Activated CD4-positive, alpha-beta T cell treated with anti-CD3 and anti-CD28 coated beads, Interleukin-2, amount 50 U/mL, for 4 hours (primary cell): ENCODE data around the gene GAL.
"Not testable (repeated sequence)": the region's sequence is repeated elsewhere in the genome, so short reads cannot be mapped to it uniquely, and the experiment has no call there.

Experiments used
- DNase-seq, 2 experiments: peaks; one replicate each; pipeline ENCODE4 v3.0.0-alpha.2; 2020

Gene GAL, protein sequence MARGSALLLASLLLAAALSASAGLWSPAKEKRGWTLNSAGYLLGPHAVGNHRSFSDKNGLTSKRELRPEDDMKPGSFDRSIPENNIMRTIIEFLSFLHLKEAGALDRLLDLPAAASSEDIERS

GRCh38 chr11:68684385-68685356 is at the start of gene GAL:
TSS of gene GAL (plus strand) at chr11:68684544. CDS start at chr11:68684924, 380 bp downstream.
- no peak for DNase-seq

DNA sequence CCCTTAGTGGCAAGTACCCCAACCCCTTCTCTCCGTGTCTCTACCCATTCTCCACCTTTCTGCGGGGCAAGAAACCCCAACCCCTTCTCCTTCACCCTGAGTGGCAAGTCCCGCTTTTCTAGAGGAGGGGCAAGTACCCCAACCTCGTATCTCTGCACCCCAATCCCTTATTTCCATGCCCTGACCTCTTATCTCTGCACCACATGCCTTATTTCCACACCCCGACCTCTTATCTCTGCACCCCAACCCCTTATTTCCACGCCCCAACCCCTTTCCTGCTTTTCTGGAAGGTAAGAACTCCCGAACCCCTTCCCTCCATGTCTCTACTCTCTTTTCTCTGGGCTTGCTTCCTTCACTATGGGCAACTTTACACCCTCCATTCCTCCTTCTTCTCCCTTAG is 49.7 kb upstream of the GAL start:
- not testable (repeated sequence) for DNase-seq

- DNase-seq = not testable (repeated sequence)
Measured at GRCh38 chr11:68635172-68635571, 49.2 kb upstream of the GAL start.

DNA sequence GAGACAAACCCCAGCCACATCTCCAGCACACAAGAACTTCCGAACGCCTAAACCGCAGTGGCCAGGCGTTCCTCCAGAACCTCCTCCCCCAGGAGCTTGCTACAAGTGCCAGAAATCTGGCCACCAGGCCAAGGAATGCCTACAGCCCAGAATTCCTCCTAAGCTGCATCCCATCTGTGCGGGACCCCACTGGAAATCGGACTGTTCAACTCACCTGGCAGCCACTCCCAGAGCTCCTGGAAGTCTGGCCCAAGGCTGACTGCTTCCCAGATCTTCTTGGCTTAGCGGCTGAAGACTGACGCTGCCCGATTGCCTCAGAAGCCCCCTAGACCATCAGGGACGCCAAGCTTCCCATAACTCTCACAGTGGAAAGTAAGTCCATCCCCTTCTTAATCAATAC is 48.5 kb upstream of the GAL start:
- DNase-seq = not testable (repeated sequence)

DNA sequence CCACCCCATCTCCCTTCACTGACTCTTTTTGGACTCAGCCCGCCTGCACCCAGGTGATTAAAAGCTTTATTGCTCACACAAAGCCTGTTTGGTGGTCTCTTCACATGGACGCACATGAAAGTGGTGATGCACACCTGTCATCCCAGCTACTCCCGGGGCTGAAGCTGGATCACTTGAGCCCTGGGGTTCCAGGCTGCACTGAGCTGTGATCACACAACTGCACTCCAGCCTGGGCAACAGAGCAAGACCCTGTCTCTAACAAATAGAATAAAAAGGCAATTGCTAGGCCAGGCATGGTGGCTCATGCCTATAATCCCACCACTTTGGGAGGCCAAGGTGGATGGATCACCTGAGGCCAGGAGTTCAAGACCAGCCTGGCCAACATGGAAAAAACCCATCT is 45.0 kb upstream of the GAL start:
- DNase-seq = not testable (repeated sequence)

GRCh38 chr11:68641880-68642279 is 42.5 kb upstream of the GAL start:
- DNase-seq = no peak

- DNase-seq = no peak
Measured at GRCh38 chr11:68643585-68643984, 40.8 kb upstream of the GAL start.

GRCh38 chr11:68646832-68647231 is 37.5 kb upstream of the GAL start:
- DNase-seq = no peak

GRCh38 chr11:68649851-68650555 is 34.3 kb upstream of the GAL start:
- DNase-seq = no peak

DNA sequence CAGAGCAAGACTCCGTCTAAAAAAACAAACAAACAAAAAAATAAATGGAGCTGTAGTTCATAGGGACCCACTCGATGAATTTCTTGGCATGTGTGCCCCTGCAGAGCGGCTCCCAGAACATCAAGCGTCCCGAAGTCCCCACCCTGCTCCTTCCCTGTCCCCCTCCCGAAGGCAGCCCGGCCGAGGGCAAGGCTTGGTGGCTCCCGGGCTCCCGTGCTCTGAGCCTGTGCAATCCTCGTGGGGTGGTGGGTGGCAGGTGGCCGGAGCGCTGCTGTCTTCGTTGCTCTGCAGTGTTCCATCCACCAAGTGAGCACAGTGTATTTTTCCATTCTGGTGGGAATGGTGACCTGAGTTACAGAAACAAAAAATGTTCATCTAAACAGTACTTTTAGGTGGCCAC is 33.5 kb upstream of the GAL start:
- no peak for DNase-seq

DNA sequence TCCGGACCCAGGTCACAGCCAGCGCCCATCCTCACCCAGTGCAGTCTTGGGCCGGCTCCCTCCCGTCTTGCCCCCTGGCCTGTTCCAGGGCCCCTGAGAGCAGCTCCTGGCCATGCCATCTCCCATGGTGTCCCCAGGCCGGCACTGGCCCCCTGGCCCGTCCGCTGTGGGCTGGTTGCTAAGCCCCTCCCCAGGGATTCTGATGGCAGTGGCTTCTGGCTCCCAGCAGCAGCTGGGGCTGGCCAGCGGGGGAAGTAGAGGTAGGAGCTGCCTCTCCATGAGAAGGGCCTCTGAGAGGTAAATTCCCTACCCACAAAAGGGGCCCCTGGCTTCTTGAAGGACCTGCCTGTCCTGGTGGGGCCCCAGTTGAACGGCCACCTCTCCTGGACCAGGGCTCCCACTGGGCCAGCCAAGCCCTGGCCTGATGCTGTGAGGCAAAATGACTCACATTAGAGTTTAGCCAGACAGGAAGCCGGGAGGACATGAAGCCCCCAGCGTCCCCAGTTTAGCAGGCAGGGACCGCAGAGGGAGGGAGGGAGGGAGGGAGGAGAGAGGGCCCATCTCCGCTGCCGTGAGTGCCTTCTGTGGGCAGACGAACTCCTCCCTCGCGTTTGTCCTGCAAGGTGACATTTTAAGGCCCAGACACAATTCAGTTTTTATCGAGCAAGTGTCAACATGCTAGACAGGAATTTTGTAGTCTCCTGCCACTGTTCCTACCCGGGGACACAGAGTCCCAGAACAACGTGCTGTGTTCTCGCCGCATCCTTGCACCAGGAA is 32.9 kb upstream of the GAL start:
- DNase-seq = no peak

GRCh38 chr11:68651985-68652682 is 32.2 kb upstream of the GAL start:
- no peak for DNase-seq

GRCh38 chr11:68652683-68653156 is 31.6 kb upstream of the GAL start:
- DNase-seq = no peak

DNA sequence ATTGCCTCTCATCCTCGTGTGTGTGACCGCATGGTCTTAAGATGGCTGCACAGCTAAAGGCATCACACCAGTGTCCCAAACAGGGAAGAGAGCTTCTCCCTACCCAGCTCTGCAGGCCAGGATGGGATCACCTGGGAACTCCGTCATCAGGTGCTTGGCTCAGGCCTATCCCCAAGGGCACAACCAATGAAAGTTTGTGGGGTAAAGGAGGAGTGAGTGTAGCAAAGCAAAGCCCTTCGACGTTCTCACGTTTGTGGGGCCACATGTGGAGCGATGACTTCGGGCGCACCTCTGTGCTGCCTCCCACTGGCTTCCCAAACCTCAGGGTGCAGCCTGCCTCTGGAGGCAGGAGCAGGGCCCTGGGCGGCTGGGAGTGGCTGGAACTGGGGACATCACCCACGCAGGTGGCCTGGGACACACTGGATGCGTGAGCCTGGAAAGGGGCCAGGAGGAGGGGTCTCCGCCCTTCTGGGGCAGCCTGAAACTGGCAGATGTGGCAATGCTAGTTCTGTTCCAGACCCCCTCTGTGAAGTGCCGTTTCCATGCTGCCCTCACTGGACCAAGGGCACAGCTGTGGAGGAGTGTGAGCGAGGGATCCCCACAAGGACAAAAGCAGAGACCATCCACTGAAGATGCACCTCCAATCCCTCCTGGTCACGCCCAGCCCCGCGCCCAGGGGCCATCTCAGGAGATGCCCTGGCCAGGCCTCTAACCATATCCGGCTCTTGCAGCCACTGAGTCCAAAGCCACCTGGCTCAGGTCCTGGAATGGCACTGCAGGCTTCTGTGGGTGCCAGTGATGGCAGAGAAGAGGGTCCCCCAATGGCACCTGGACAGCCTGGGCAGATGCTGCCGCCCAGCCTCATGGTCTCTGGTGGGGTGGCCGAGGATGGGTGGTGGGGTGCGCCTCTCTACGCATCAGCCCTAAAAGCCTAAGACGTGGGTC is 30.6 kb upstream of the GAL start:
- DNase-seq = no peak

GRCh38 chr11:68654978-68655377 is 29.4 kb upstream of the GAL start:
- DNase-seq = no peak

- no peak for DNase-seq
Measured at GRCh38 chr11:68655406-68655805, 28.9 kb upstream of the GAL start.

GRCh38 chr11:68655806-68656205 is 28.5 kb upstream of the GAL start:
- no peak for DNase-seq

DNA sequence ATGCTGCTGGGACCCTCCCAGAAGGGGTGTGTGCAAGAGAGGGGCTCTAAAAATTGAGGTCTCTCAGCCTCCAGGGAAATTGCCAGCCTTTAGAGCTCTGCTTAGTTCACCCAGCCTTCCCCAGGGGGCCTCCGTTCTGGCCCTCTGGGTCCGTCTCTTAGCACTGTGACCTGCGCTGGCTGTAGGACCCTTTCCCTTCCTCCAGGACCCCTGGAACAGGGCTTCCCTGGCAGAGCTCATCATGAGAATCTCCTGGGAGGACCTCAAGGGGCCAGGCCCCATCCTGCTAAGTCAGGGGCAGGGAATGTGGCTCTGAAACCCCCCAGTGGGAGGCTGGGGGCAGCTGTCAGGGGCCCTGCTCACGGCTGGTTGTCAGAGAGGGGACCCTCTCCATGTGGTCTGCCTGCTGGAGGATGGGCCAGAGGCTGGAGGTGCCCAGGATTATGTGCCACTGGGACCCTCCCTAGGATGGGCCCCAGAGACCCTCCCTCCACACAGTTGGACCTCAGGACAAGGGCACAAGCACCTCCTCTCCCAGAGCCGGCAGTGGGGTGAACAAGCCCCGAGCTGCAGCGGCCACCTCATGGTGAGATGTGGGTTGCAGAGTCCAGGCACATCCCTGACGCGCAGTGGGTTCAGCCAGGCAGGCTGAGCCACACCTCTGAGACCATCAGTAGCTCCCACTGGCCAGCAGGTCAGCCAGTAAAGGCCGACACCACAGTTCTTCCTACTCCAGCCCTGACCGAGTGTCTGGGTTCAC is 27.1 kb upstream of the GAL start:
- DNase-seq = no peak

DNA sequence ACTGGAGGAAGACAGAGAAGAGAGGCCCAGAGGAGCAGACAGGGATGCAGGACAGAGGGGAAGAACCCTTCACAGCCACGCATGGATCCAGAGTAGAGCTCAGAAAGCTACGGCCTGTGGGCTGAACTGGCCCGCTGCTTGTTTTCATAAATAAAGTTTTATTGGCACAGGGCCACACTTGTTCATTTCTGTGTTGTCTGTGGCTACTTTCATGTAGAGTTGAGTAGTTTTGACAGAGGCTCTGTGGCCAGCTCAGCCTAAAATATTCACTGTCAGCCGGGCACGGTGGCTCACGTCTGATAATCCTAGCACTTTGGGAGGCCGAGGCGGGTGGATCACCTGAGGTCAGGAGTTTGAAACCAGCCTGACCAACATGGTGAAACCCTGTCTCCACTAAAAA is 26.2 kb upstream of the GAL start:
- no peak for DNase-seq

- DNase-seq = no peak
Measured at GRCh38 chr11:68658661-68659060, 25.7 kb upstream of the GAL start.
